ENCODE results near the gene ADAM22.

ADAM22 gene

DNA sequence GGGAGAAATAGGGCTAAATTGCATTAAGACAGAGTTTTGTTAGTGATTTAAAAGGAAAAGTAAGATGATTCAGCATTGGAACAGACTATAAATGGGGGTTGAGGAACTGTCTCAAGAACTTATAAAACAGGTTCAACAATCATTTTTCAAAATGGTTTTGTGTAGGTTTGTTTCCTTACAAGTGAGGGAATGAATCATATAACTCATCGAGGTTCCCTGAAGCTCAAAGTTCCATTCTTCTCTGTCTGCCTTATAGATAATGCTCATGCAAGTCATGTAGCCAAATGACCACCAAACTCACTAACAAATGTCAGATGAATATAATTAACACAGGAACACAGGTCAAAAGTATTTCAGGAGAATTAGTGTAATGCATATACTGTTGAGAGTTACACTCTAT, 27.7 kb downstream of the ADAM22 start:
- DNase-seq (ENCODE audit: low spot score), result no peak

DNA sequence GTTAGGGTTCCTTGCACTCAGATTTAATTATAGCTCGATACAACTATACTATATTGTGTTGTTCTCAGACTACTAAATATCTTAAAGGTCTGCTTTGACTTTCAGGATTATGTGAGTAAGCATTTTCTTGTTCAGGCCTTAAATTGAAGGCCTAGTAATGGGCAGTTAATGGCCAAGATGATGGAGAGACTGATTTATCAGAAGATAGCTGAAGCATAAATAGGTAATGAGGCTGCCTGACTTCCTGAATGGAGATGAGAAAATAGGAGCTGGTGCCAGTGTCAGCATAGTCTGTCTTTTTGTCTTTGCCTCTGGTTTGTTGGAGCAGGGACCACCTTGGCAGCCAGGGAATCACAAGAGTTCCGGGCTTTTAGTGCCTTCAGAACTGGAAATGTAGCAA, 32.2 kb downstream of the ADAM22 start:
- no peak for DNase-seq (ENCODE audit: low spot score)

GRCh38 chr7:87968021-87968420, 34.0 kb downstream of the ADAM22 start:
- no peak for DNase-seq (ENCODE audit: low spot score)

GRCh38 chr7:87982116-87982515, 48.1 kb downstream of the ADAM22 start:
- no peak for DNase-seq (ENCODE audit: low spot score)

DNA sequence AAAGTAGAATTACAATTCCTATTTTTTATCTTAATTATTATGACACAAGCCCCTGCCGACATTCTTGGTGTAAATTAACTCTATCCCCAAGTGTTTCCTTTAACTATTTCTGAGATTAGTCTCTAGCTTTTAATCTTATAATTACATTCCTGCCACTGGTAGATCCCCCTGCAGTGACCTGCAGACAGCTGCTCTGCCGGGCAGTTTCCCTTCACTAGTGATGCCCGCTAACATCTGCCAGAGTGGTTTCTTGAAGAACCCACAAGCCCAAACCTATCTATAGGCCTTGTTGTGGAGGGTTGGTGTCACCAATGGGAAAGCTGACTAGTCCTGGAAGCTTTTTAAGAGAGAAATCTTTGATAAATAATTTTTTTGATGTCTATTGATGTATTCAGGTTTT, 50.0 kb downstream of the ADAM22 start:
- no peak for DNase-seq (ENCODE audit: low spot score)

DNA sequence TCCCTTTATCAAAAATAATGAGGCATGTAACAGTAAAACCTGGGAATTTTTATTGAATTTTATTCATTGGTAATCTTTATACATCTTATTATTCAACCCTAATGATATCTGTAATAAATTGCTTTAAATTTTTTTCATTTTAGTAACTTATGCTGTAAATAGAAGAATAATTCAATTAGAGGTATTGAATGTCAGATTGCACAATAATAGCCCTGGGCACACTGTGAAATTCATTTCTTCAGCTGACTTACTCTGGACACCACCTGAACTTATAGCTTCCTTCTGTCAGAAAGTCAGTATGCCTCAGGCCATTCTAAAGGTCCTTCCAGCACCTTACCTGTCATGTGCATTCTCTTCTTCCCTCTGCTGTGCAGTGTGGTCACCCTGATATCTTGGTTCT, 59.2 kb downstream of the ADAM22 start:
- DNase-seq (ENCODE audit: low spot score), result no peak

DNA sequence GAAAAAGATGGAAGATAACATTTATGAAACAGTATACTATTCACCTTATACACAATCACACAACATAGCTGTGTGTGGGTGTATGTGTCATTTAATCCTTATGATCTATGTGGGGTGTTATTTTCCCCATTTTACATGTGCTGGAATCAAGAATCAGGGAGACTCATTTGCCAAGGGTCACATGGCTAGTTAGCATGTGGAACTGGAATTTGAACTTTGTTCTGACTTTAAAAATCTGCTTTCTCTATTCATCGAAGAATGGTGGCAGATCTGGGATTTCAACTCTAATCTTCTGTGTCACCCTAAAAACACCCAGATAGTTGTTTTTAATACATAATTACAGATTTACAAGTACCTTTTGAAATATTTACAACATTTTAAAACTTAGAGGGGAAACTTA, 65.2 kb downstream of the ADAM22 start:
- no peak for DNase-seq (ENCODE audit: low spot score)

GRCh38 chr7:88001744-88002530, 67.9 kb downstream of the ADAM22 start:
- no peak for DNase-seq (ENCODE audit: low spot score)

DNA sequence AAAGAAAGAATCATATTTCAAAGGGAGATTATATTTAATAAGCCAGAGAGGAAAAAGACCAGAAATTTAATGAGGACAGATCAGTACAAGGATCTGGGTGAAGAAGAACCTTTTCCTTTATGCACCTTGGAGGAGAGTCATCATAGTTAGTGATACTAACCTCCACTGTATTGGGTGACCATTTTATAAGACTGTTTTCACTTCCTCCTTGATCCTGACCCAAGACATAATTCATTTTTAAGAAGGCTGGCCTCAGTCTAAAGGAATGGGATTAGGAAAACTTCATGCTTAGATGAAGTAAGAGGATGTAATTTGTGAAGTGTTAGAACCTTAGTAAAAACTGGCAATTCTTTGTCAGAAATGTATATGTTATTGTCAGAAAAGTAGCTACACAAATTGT, 68.6 kb downstream of the ADAM22 start:
- no peak for DNase-seq (ENCODE audit: low spot score)

- DNase-seq (ENCODE audit: low spot score), result no peak
Measured at GRCh38 chr7:88003581-88003980, 69.5 kb downstream of the ADAM22 start.

DNA sequence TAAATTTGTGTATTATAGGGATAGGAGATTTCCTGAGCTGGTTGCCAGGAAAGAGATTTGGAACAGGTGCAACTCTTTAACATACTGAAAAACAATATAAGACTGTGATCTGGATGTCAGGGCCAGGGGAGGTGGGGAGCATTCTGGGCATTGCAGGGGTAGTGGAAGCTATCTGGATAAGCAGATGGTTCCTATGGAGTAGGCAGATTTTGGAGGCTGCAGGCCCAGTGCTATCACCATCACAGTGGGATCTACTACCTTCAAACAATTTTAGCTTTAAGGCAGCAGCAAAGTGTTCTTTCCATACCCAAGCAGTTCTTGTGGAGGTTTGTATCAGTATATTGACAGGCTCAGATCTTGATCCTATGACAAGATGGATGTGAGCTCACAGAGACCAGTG, 71.1 kb downstream of the ADAM22 start:
- no peak for DNase-seq (ENCODE audit: low spot score)

DNA sequence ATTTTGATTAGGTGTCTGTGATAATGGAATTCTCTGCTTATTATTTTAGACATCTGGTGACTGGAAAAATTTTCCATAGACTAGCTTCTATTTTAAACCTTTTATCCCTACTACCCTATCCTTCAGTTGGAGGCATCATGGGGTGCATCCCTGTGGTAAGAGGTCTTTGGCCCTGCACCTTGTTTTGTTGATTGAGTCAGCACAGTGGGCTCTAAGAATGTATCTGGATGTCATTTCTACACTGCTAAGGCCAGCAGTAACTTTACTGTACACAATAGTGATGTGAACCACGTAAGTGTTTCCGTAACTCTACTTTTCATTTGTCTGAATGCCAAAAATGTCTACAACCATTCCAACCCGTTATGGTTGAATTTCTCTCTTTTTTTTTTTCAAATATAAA, 75.6 kb downstream of the ADAM22 start:
- DNase-seq (ENCODE audit: low spot score), result no peak

GRCh38 chr7:88012086-88012485, 78.0 kb downstream of the ADAM22 start:
- no peak for DNase-seq (ENCODE audit: low spot score)

- no peak for DNase-seq (ENCODE audit: low spot score)
Measured at GRCh38 chr7:88013981-88014380, 79.9 kb downstream of the ADAM22 start.

DNA sequence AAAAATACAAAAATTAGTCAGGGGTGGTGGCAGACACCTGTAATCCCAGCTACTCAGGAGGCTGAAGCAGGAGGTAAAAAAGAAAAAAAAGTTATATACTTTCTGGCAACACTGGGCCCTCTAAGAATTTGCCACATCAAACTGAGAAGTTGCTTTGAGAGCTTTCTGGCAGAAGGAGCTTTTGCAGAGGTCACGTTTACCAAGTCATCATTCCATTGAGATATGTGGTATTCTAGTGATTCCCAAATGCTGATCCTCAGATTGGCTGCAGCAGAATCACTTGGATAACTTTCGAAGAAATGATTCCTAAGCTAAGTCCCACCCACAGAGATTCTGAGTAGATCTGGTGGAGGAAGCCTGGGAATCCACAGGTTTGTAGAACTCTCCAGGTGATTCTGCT, 80.5 kb downstream of the ADAM22 start:
- no peak for DNase-seq (ENCODE audit: low spot score)

- DNase-seq (ENCODE audit: low spot score), result no peak
Measured at GRCh38 chr7:88015309-88015708, 81.3 kb downstream of the ADAM22 start.

GRCh38 chr7:88018501-88018900, 84.5 kb downstream of the ADAM22 start:
- DNase-seq (ENCODE audit: low spot score), result no peak

DNA sequence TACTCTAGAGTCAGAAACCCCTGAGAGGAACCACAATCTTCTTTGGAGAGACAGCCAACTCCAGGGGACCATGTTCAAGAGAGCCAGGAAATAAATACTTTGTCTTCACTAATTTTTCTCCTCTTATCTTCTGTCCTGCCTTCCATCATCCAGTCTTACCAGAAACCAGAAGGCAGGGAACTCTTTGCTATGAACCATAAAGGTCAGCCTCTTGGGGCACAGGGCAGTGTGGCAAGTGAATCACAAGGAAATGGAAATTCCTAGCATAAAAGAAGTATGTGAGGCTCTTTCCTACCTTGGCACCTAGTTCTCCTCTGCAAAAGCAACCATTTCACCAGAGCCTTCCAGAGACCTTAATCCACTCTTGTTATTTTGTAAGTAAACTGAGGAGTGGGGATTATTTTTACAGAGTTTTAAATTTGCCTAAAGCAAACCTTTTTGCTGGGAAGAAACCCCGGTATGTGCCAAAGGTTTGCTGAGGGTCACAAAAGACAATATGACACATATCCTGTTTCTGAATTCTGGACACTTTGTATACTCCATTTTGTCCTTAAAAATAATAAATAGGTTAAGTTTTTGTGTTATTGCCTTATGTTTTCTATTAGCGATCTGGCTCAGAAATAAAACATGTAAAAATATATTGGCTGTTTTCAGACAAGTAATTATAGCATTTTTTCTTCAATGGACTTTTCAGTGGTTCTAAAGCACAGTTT, 87.1 kb downstream of the ADAM22 start:
- no peak for DNase-seq (ENCODE audit: low spot score)

DNA sequence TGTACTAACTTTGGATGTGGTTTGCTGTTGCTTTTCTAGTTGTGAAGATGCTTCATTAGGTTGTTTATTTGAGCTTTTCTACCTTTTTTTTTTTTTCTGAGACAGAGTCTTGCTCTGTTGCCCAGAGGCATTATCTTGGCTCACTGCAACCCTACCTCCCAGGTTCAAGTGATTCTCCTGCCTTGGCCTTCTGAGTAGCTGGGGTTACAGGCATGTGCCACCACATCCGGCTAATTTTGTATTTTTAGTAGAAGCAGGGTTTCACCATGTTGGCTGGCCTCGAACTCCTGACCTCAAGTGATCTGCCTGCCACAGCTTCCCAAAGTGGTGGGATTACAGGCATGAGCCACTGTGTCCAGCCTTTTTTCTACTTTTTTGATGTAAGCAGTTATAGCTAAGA, 93.7 kb downstream of the ADAM22 start:
- no peak for DNase-seq (ENCODE audit: low spot score)

DNA sequence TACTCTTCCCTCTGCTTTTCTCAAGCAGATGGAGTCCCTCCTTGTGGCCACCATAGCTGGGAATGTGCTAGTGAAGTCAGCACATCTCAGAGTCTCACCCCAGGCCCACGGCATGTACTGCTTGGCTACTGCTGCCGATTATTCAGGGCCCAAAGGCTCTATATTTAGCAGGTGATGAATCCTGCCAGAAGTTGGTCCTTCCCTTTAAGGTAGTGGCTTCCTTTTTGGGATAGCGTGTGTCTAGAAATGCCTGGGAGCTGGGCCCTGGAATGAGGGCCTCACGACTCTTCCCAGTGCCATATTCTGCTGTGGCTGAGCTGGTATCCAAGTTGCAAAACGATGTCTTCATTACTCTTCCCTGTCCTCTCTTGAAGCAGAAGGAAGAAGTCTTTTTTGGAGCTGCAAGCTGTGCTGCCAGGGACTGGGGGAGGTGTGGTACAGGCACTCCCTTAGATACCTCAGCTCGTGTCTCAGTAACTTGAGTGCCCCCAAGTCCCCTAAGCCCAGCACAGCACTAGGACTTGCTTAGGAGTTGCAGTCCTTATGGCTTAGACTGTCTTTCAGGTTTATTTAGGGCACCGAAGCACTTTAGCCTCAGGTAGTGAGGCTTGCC, 100.1 kb downstream of the ADAM22 start:
- DNase-seq (ENCODE audit: low spot score), result no peak

GRCh38 chr7:88037050-88037449, 103.0 kb downstream of the ADAM22 start:
- DNase-seq (ENCODE audit: low spot score), result no peak

GRCh38 chr7:88040694-88041093, 106.6 kb downstream of the ADAM22 start:
- DNase-seq (ENCODE audit: low spot score), result no peak

- DNase-seq (ENCODE audit: low spot score), result no peak
Measured at GRCh38 chr7:88041583-88041982, 107.5 kb downstream of the ADAM22 start.
